Measurements from ENCODE around the gene MAST4. TPM values are rescaled to one million over a fixed set of nuclear protein-coding genes. Genes with fewer than 3 reads are reported as not detected.

Gene MAST4
- total and polyA plus RNA-seq, 2 of the 8 experiments (the other 6 are each of a cell fraction or from before 2014, with no cell fraction given): 1.5 to 2.6 TPM

GRCh38 chr5:66982056-66982387 lies 385.8 kb downstream of the MAST4 start (continued):
- TF ChIP-seq NANOG (IDR thresholded peaks at IDR 0.05; ENCODE audit: insufficient read depth, low read depth, low read length, poor library complexity, severe bottlenecking) (no peak), ZNF274 (IDR thresholded peaks at IDR 0.05; ENCODE audit: borderline replicate concordance, extremely low read depth, low read length) (no peak), RAD21 (IDR thresholded peaks at IDR 0.05 in 1 of 2, conservative IDR thresholded peaks at IDR 0.05 in 1 of 2; ENCODE audit: low read depth in 2 of 2, low read length in 2 of 2) (no peak), MAX (IDR thresholded peaks at IDR 0.05) (no peak), BRCA1 (IDR thresholded peaks at IDR 0.05; ENCODE audit: low read depth, low read length) (no peak), JUN (IDR thresholded peaks at IDR 0.05; ENCODE audit: low read depth, low read length) (no peak)

Measured in H1 (cell line).